Gastrocnemius medialis (tissue), 4 donors: Measurements from ENCODE around the gene SP1. TPM values are rescaled to one million over a fixed set of nuclear protein-coding genes. Genes with fewer than 3 reads are reported as not detected.
A peak's percentile ranks its signal among the peaks of the same experiment; 100 is the strongest.

ENCODE experiments used
- ATAC-seq, 2 donors: fragments of 150-250 bp; one replicate each; pipeline ENCODE4 v1.9.1; 2016
- DNase-seq, 2 donors: peaks; one replicate each; pipeline ENCODE4 v3.0.0-alpha.2; 2019
- H3K27ac ChIP-seq, 4 donors: fragments of 200-600 bp; sonication (generic); 1 replicate in 1 of 4; 2 replicates in 3 of 4; pipeline ENCODE4 v1.5.1; 2016 to 2018; ENCODE audit warnings: mild to moderate bottlenecking in 2 of 4, moderate library complexity in 1 of 4
- H3K27me3 ChIP-seq, 3 donors: fragments of 200-600 bp; sonication (generic) in 2 of 3; 1 replicate in 1 of 3; 2 replicates in 2 of 3; pipeline versions ENCODE4 v1.5.1 to v1.6.0; 2016 to 2019; ENCODE audit warnings: mild to moderate bottlenecking in 1 of 3, moderate library complexity in 1 of 3
- H3K36me3 ChIP-seq, 2 donors: fragments of 200-600 bp; sonication (generic) in 1 of 2; one replicate each; pipeline ENCODE4 v1.5.1; 2017 to 2018
- H3K4me1 ChIP-seq, 2 donors: fragments of 200-600 bp; sonication (generic) in 1 of 2; one replicate each; pipeline ENCODE4 v1.5.1; 2016 to 2017; ENCODE audit warnings: mild to moderate bottlenecking in 2 of 2
- H3K4me3 ChIP-seq, 4 donors: fragments of 200-600 bp; sonication (generic) in 3 of 4; 1 replicate in 1 of 4; 2 replicates in 3 of 4; pipeline ENCODE4 v1.5.1; 2016 to 2019; ENCODE audit warnings: mild to moderate bottlenecking in 2 of 4
- H3K9me3 ChIP-seq, 3 donors: fragments of 200-600 bp; sonication (generic) in 2 of 3; 1 replicate in 1 of 3; 2 replicates in 2 of 3; pipeline ENCODE4 v1.5.1; 2016 to 2019
- CTCF ChIP-seq, 5 experiments: fragments of 450-650 bp in 3 of 5; fragments of 200-600 bp in 2 of 5; sonication (generic) in 2 of 5; IDR thresholded peaks in 4 of 5; conservative IDR thresholded peaks in 1 of 5; 1 replicate in 4 of 5; 2 replicates in 1 of 5; pipeline ENCODE4 v1.5.1; 2016 to 2019; ENCODE audit warnings: antibody characterized with exemption in 5 of 5, mild to moderate bottlenecking in 3 of 5, moderate library complexity in 3 of 5
- POLR2A ChIP-seq, 2 donors: fragments of 450-650 bp; IDR thresholded peaks; one replicate each; pipeline ENCODE4 v1.6.1; 2017; ENCODE audit warnings: antibody characterized with exemption in 2 of 2, mild to moderate bottlenecking in 2 of 2, moderate library complexity in 2 of 2
- in situ Hi-C, 4 donors: fragments of 200-750 bp; cut with MboI; loops; one replicate each; pipeline versions ENCODE4 v1.15.0 to v1.8.0; 2017; ENCODE audit warnings: low sequenced_read_pairs in 4 of 4
- intact Hi-C: fragments of 100-400 bp; cut with DNase I; formaldehyde crosslinking; loops from one replicate; pipeline ENCODE4 v1.15.1; 2023; ENCODE audit warnings: low total_unique reads
- total RNA-seq, 4 donors: library from RNA; depleted of rRNA; stranded (reverse); fragments of >200 nt; gene quantifications; one replicate each; pipeline versions ENCODE4 v1.1.0 to v1.2.3, GENCODE V29; 2016

The SP1 gene
- total RNA-seq, 4 donors from 2014 or later, result 44.9 to 61.9 (median 48.0) TPM

DNA sequence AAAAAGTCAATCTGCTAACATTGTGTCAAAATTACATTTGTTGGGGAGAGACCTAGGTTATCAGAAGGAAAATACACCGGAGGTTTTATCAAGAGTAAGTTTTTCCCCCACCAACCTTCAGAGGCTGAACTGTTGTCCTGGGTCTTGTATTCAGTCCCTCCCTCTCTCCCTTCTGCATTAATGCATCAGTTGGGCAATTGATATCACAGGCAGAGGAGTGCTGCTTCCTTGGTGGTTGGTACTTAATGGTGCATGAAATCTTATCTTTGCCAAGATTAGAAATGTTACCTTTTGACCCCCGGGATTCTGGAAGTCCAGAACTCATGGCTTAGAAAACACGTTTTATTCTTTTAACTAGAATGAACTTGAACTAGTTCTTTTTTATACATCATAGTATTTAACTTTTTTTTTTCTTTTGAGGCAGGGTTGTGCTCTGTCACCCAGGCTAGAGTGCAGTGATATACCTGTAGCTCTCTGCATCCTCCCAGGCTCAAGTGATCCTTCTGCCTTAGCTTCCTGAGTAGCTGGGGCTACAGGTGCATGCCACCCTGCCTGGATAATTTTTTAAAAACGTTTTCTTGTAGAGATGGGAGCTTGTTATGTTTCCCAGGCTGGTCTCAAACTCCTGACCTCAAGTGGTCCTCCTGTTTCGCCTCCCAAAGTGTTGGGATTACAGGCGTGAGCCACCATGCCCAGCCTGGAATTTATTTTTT is 76.8 kb downstream of the SP1 start:
- intact Hi-C loops, result loop anchor here (10.0 kb wide), 1 partner anchor 402 kb away; the partner anchor contains the start of gene TNS2
- DNase-seq (no peak), ATAC-seq (no peak)

GRCh38 chr12:53459097-53459496 is 79.1 kb downstream of the SP1 start:
- Histone ChIP-seq H3K9me3 (no peaks in the 10 kb centered on the region), H3K27me3 (no peaks in the 10 kb centered on the region), H3K4me1 (peaks cover 61 to 63% of the 10 kb centered on the region in 2 donors), H3K27ac (peak overlapping the region in 3 of 4 donors; percentile 19 to 84 (median 75)), H3K36me3 (peaks cover 3 to 100% of the 10 kb centered on the region in 2 donors), H3K4me3 (no peak overlapping the region)
- no peak for TF ChIP-seq POLR2A (IDR thresholded peaks at IDR 0.05)
- no peak for TF ChIP-seq CTCF (IDR thresholded peaks at IDR 0.05 in 4 of 5, conservative IDR thresholded peaks at IDR 0.05 in 1 of 5)
- ATAC-seq (no peak), DNase-seq (no peak)
- in situ Hi-C loops, result no loop called here
- intact Hi-C loops, result loop anchor here (10.0 kb wide), 1 partner anchor 404 kb away; the partner anchor contains the start of gene TNS2

More for the DNA sequence above, 76.8 kb downstream of the SP1 start:
- TF ChIP-seq POLR2A (IDR thresholded peaks at IDR 0.05) (no peak), CTCF (IDR thresholded peaks at IDR 0.05 in 4 of 5, conservative IDR thresholded peaks at IDR 0.05 in 1 of 5) (no peak)
- no peak overlapping the region for H3K4me3 ChIP-seq
- in situ Hi-C loops, result no loop called here
- H3K27ac ChIP-seq, result peak overlapping the region in 2 of 4 donors; percentile 26 to 75
- peaks cover 50 to 53% of the 10 kb centered on the region in 2 donors for H3K4me1 ChIP-seq
- no peaks in the 10 kb centered on the region for H3K9me3 ChIP-seq
- H3K27me3 ChIP-seq, result no peaks in the 10 kb centered on the region
- peaks cover 3 to 80% of the 10 kb centered on the region in 2 donors for H3K36me3 ChIP-seq

DNA sequence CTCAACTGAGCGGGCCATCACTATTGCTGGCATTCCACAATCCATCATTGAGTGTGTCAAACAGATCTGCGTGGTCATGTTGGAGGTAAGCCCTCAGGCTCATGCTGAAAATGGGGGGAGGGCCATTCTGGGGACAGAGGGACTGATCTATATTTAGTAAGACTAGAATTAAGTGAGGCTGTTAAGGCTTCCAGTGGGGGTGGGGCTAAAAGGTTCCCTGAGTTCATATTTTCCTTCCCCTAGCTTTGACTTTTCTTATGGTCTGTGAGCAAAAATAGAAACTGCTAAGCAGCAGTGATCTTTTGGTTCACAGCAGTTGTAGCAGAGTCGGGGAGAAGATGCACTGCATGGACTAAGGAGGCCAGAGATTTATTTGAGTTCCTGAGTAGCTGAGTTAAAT is 81.1 kb downstream of the SP1 start:
- Histone ChIP-seq H3K9me3 (no peaks in the 10 kb centered on the region), H3K4me1 (peaks cover 61 to 72% of the 10 kb centered on the region in 2 donors), H3K27me3 (no peaks in the 10 kb centered on the region), H3K4me3 (no peak overlapping the region), H3K27ac (peak overlapping the region; percentile 71 to 84 (median 78)), H3K36me3 (peaks cover 3 to 100% of the 10 kb centered on the region in 2 donors)
- intact Hi-C loops (no loop called here), in situ Hi-C loops (no loop called here)
- TF ChIP-seq POLR2A (IDR thresholded peaks at IDR 0.05) (peak; percentile 15 to 51), CTCF (IDR thresholded peaks at IDR 0.05 in 4 of 5, conservative IDR thresholded peaks at IDR 0.05 in 1 of 5) (no peak)
- DNase-seq (peak; percentile 59 to 87), ATAC-seq (peak; percentile 84 to 92)

- Histone ChIP-seq H3K36me3 (peaks cover 3 to 100% of the 10 kb centered on the region in 2 donors), H3K4me1 (peaks cover 66 to 77% of the 10 kb centered on the region in 2 donors)
Observed at GRCh38 chr12:53461591-53461990, 81.6 kb downstream of the SP1 start.

More at GRCh38 chr12:53461591-53461990, 81.6 kb downstream of the SP1 start:
- H3K4me3 ChIP-seq, result no peak overlapping the region
- intact Hi-C loops, result no loop called here
- TF ChIP-seq CTCF (IDR thresholded peaks at IDR 0.05 in 4 of 5, conservative IDR thresholded peaks at IDR 0.05 in 1 of 5) (no peak), POLR2A (IDR thresholded peaks at IDR 0.05) (peak in 1 of 2 donors; percentile 4)
- no peaks in the 10 kb centered on the region for H3K27me3 ChIP-seq
- ATAC-seq, result no peak
- no peaks in the 10 kb centered on the region for H3K9me3 ChIP-seq
- H3K27ac ChIP-seq, result peak overlapping the region; percentile 71 to 84 (median 78)
- in situ Hi-C loops, result no loop called here
- no peak for DNase-seq
